GM03348 (cell line): ENCODE data around the gene CAMTA1.
"Not testable (repeated sequence)": the region's sequence is repeated elsewhere in the genome, so short reads cannot be mapped to it uniquely, and the experiment has no call there.

Experiments used
- DNase-seq: peaks from one replicate; pipeline ENCODE4 v3.0.0; 2012; ENCODE audit warnings: low spot score

The CAMTA1 gene

GRCh38 chr1:7313826-7314225 lies 528.6 kb downstream of the CAMTA1 start:
- DNase-seq, result no peak

- DNase-seq, result peak; percentile 42
These were observed 530.1 kb downstream of the CAMTA1 start for GRCh38 chr1:7315316-7315715.

GRCh38 chr1:7315946-7316345 lies 530.7 kb downstream of the CAMTA1 start:
- DNase-seq, result no peak

DNA sequence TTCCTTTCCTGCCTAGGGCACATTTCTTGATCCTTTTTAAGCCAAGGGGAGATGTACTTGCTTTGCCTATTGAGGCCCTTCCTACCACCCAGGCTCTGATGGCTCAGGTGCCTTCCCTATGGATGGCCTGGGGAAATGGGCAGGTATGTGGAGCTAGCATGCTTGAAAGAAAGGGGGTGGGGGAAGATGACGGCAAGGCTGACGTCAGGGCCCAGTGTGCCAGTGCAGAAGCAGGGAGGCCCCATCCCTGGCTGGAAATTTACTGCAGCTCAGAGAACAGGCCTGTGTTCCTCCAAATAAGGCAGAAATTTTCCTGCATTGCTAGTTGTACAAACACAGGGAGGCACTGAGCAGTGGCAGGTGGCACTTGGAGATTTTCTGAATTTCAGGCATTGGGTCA lies 532.6 kb downstream of the CAMTA1 start:
- no peak for DNase-seq

GRCh38 chr1:7319196-7319595 lies 533.9 kb downstream of the CAMTA1 start:
- DNase-seq, result no peak

DNA sequence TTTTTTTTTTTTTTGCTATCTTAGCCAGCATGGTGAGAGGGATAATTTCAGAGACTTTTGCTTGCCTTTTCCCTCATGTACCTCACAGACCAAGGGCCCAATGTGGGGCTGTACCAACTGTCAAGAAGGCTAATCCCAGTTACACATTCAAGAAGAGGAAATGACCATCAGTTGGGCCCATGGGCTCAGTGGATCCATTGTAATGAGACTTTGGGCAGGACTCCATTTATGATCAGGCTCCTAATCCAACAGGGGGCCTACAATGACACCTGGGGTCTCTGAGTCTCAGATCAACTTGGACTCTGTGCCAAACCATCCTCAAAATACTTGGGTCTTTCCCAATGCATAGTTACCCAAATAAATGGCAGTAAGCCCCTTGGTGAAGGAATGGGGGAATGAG lies 535.4 kb downstream of the CAMTA1 start:
- DNase-seq, result no peak

DNA sequence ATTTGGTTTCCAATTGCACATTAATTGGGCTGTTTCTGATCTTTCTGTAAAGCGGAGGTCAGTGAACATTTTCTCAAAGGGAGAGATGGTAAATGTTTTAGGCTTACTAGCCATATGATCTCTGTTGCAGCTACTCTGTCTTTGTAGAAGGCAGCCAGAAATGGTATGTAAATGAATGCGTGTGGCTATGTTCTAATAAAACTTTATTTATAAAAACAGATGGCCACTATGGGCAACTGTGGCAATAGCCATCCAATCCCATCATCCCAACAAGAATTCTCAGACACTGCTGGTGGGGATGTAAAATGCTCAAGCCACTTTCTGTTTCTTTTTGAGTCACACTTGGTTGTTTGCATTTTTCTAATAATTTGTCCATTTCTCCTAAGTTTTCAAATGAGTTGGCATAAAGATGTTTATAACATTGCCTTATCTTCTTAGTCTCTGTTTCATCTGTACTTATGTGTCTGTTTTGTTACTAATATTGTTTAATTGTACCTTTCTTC lies 537.1 kb downstream of the CAMTA1 start:
- no peak for DNase-seq

DNA sequence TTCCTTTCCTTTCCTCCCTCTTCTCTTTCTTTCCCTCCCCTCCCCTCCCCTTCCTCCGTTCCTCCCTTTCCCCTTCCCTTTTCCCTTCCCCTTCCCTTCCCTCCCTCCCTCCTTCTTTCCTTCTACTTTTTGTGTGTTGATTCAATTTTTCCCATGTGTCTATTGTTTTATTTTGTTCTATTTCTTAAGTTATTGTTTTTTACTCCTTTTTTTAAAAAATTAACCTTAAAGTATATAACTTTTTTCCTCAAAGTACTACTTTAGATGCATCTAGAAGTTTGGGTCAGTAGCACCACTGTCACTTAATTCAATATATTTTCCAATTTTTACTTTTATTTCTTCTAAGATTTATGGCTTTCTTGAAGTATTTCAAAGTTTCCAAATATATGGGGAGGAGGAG lies 537.7 kb downstream of the CAMTA1 start:
- no peak for DNase-seq

- no peak for DNase-seq
These were observed 540.0 kb downstream of the CAMTA1 start for GRCh38 chr1:7325254-7325653.

GRCh38 chr1:7326366-7326765 lies 541.1 kb downstream of the CAMTA1 start:
- DNase-seq, result no peak

GRCh38 chr1:7327849-7328248 lies 542.6 kb downstream of the CAMTA1 start:
- DNase-seq, result no peak

- DNase-seq, result no peak
These were observed 544.8 kb downstream of the CAMTA1 start for GRCh38 chr1:7329868-7330615.

DNA sequence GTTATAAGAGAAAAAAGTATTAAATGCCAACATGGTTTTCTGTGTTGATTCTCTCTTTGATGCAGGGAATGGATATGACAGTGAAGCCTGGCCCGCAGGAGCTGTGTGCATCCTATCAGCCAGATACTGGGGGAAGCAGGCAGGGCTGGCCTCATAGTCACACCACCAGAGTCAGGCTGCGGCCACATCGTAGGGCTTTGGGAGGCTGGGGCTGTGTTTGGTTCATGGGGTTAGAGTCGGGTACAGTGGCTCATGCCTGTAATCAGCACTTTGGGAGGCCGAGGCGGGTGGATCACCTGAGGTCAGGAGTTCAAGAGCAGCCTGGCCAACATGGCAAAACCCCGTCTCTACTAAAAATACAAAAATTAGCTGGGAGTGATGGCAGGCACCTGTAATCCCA lies 545.5 kb downstream of the CAMTA1 start:
- not testable (repeated sequence) for DNase-seq

GRCh38 chr1:7331926-7332535 lies 546.8 kb downstream of the CAMTA1 start:
- DNase-seq, result no peak

GRCh38 chr1:7333094-7333493 lies 547.8 kb downstream of the CAMTA1 start:
- no peak for DNase-seq

DNA sequence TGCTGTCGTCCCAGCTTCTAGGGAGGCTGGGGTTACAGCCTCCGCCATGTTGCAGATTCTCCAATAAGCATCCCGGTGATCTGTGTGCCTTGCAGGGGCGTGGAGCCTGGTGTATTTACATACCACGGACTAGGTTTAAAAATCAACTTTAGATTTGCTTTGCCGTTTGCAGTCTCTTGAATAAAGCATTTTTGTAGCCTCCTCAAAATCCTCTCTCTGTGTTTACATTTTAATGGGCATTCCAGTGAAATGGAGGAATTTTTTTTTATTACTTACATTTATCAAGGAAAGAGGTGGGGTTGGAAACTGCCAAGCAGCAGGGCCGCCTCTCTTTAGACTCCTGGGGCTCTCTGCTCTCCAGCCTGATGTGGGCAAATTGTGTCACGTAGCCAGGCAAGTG lies 548.4 kb downstream of the CAMTA1 start:
- no peak for DNase-seq

GRCh38 chr1:7334475-7335035 lies 549.3 kb downstream of the CAMTA1 start:
- DNase-seq, result peak; percentile 32

DNA sequence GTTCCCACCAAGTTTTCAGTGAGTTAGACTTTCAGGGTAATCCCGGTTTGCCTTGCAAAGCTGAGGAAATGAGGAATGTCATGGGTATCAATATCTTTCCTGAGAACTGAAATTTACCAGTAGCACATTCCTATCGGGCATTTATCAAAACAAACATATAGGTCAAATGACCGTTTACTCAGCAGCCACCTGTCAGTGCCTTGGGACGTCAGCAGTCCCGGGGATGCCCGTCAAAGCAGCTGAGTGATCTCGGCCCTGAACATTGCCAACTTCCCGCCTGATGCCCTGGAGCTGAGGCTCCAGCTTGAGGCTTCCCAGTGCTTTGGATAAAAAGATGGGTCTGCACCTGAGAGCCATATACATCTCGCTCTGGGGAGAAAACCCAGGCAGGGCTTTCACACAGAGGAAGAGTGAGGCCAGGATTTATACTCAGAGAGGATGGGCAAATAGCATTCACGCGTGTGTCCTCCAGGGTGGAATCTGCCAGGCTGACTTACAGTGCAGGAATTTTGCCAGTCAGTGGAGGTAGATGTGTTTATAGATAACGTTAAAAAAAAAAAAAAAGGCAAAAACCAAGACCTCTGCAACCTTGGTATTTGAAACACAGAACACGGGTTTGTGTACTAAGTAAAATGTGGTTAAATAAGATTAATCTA lies 550.1 kb downstream of the CAMTA1 start:
- DNase-seq, result no peak

DNA sequence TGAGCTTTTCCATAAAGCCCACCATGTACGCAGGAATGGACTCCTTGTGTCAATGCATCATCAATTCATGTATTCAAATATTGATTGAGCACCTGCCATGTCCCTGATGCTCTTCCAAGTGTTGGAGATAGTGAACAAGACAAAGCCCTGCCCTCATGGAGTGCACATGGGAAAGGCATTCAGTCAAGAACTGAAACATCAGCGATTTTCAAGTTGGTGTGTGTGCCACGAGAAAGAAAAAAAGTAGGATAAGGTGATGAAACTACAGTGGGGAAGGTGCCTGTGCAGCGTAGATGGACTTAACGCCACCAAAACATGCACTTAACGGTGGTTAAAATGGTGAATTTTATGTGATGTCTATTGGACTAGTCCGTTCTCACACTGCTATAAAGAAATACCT lies 553.2 kb downstream of the CAMTA1 start:
- DNase-seq, result no peak

DNA sequence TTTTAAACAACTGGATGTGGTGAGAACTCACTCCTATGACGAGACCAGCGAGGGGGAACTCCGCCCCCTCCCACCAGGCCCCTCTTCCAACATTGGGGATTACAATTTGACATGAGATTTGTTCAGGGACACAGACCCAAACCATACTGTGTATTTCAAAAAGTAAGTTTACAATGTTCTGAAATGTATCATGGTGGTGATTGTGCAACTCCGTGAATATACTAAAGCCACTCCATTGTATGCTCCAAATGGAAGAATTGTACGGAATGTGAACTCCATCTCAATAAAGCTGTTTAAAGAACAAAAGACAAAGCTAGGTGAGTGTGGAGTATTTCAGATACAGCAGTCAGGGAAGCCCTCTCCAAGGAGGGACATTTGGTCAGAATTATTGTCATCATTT lies 553.8 kb downstream of the CAMTA1 start:
- no peak for DNase-seq

GRCh38 chr1:7339953-7340352 lies 554.7 kb downstream of the CAMTA1 start:
- no peak for DNase-seq

DNA sequence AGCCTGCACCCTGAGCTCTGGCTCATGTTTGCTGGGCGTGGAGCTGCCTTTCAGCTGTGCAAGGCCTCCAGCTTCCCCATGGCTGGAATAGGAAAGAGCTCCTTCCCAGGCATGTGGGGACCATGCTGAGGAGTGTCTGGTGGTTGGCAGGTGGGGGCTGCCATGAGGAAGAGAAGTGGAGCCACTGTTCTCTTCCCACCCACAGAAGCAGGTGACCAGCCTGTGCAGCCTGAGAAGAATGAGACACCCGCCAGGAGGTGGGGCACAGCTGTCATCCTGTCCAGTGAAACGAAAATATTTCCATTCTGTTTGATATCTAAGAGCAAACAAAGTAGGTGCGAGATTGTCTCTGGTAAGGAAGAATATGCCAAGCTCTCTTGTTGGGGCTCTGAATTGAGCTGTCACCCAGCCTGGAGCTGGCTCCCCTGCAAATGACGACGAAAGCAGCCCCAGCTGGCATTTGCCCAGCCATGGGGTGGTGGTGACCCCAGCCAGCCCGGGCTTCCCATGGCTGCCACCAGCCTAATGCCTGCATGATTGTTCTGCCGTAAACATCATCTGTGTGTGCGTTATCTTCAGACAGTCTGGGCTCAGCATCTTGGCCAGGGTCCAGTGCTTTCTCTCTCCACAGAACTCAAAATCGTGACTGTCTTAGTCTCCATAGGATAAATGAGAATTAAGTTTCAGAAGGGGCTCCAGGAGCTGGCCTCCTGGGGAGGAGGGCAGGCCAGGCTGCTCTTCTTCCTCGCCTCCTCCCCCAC lies 556.1 kb downstream of the CAMTA1 start:
- no peak for DNase-seq
